AG20443 (cell line): ENCODE data around the gene RPL18.
"Not testable (repeated sequence)": the region's sequence is repeated elsewhere in the genome, so short reads cannot be mapped to it uniquely, and the experiment has no call there.

ENCODE experiments used
- DNase-seq: peaks from one replicate; pipeline ENCODE4 v3.0.0; 2012; ENCODE audit warnings: low spot score, mixed read lengths

The RPL18 gene

DNA sequence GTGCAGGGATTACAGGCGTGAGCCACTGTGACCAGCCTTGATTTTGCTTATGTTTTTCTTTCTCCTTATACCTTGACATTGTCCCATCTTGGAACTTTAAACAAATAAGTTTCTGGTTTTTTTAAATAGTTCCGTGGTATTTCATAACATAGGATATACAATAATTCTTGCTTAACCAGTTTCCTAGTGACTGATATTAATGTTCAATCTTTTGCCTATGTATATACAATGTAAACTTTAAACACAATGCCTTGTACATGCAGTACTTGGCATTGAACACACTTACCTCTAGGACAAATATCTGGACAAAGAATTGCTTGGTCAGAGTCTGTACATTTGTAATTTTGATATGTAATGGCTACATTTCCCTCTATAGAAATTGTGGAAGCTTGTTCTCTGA lies 36.8 kb downstream of the RPL18 start:
- no peak for DNase-seq

DNA sequence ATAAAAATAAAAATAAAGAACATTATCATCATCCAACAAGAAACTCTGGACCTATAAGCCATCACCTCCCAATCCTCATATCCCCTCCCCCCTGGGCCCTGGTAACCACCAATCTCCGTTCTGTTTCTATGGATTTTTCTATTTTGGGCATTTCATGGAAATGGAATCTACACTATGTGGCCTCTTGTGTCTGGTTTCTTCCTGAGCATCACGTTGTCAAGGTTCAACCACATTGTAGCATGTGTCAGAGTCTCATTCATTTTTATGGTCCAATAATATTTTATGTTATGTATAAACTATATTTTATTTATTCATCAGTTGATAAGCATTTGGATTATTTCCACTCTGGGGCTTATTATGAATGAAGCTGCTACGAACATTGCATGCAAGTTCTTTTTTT lies 40.1 kb downstream of the RPL18 start:
- no peak for DNase-seq

DNA sequence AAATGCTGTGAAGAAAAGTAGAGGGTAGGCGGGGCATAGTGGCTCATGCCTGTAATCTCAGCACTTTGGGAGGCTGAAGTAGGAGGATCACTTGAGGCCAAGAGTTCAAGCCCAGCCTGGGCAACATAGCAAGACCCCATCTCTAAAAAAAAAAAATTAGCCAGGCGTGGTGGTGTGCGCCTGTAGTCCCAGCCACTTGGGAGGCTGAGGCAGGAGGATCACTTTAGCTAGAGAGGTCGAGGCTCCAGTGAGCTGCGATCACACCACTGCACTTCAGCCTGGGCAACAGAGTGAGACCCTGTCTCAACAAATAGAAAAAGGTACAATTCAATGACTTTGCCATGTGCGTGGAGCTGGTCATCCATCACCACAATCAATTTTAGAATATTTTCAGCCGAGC lies 41.1 kb downstream of the RPL18 start:
- DNase-seq, result not testable (repeated sequence)

DNA sequence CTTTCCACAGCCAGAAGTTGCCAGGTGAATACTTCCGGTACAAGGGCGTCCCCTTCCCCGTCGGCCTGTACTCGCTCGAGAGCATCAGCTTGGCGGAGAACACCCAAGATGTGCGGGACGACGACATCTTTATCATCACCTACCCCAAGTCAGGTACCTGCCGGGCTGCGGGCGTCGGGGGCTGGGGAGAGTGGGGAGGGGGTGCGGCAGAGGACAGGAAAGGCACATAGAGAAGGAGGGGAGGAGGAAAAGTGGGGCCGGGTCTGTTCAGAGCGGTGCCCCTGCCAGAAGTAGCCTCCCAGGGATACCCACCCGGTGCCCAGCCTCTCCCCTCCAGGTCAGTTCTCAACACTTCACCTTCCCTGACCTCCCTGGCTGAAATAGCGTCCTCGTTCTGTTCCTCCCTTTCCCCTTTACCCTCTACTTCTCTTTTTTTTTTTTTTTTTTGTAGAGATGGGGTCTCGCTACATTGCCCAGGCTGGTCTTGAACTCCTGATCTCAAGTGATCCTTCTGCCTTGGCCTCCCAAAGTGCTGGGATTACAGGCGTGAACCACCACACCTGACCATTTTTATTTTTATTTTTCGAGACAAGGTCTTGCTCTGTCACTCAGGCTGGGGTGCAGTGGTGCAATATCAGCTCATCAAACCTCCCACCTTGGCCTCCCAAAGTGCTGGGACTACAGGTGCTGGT lies 42.9 kb downstream of the RPL18 start:
- DNase-seq, result no peak

DNA sequence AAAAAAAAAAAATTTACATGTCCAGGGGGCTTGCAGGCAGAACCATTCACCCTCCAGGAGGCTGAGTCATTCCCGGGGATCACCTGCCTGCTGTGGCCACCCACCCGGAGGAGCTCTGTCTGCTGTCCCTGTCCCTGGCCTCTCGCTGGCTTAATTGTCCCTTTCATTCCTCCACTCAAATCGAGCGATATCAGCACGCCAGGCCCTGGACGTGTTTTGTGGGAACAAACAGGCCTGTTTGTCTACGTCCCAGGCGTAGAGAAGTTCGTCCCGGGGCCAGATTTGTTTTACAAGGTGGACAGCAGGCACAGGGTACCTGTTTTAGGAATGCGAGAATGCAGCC lies 45.8 kb downstream of the RPL18 start:
- DNase-seq, result no peak

DNA sequence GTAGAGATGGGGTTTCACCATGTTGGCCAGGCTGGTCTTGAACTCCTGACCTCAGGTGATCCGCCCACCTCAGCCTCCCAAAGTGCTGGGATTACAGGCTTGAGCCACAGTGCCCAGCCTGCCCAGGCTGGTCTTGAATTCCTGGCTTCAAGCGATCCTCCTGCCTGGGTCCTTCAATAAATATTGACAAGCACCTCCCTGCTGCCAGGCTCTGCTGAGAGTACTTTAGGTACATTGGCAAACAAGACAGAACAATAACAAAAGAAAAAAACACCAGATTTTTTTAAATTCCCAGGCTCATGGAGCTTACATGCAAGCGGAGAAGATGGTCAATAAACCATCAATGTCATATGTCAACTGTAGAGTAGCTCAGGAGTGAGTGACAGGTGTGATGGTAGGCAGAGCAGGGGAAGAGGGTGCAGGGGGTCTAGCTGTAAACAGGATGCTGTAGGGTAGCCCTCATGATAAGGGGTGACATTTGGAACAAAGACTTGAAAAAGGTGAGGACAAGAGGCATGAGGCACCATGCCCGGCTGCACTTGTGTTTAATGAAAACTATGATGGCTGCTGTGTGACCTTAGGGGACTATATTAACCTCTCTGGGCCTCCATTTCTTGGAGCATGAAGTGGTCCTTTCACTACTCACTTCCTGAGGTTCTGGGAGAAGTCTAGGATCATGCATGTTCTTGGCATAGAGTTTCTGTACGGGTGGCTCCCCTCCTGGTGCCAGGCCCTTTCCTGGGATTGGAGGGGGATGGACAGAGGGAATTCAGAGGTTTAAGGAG lies 47.4 kb downstream of the RPL18 start:
- DNase-seq, result no peak

DNA sequence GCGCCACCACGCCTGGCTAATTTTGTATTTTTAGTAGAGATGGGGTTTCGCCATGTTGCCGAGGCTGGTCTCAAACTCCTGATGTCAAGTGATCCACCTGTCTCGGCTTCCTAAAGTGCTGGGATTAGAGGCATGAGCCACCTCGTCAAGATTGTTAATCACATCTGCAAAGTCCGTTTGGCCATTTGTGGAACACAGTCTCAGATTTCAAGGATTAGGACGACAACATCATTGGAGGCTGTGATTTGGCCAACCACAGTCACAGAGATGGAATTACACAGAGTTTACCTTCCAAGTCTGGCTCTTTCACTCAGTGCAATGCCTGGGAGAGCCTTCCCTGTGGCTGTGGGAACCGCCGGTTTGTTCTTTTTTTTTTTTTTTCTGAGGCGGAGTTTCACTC lies 49.2 kb downstream of the RPL18 start:
- DNase-seq, result no peak

DNA sequence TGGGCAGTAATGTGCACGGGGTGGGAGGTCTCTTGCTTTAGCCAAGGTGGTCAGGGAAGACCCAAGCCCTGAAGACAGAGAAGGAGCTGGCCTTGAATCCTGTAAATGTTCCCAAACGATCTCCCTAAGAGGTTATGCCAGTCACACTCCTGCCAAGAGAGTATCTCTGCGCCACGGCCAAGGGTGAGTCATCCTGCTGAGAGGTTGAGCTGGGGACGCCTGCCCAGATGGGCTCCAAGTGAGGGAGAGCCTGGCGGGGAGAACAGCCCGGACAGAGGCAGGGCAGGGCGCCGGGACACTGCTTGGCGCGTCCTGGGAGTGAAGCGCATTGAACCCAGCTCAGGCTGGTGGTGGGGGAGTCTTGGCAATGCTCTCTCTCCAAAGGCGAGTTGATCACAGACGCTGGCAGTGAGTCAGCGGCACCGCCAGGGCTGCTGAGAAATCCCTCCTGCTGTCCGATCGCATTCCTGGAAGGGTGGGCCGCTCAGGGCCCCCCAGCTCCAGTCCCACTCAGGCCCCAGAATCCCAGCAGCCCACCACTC lies 50.6 kb downstream of the RPL18 start:
- peak; percentile 92 for DNase-seq
